T follicular helper cell (primary cell): ENCODE measurements around the gene MOB3B.
A peak's percentile ranks its signal among the peaks of the same experiment; 100 is the strongest.

Experiments used
- DNase-seq: peaks from one replicate; pipeline ENCODE4 v3.0.0-alpha.2; 2020; ENCODE audit warnings: low read depth

Gene MOB3B

DNA sequence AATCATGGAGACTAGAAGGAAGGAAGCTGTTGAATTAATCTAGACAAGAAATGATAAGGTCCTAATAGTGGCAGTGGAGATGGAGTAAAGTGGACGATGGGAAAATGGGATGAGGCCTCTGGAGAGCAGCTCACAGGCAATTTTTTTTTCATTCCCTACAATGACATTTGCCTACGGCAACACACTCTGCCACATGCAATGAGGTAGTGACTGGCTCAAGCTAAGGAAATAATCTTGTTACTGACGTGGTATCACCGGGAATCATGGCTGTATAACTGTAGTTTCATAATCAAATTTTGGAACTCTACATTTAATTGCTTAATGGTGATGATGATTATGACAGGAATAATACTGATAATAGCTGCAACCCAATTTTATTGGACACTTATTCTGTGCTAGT is 12.1 kb upstream of the MOB3B start:
- no peak for DNase-seq

DNA sequence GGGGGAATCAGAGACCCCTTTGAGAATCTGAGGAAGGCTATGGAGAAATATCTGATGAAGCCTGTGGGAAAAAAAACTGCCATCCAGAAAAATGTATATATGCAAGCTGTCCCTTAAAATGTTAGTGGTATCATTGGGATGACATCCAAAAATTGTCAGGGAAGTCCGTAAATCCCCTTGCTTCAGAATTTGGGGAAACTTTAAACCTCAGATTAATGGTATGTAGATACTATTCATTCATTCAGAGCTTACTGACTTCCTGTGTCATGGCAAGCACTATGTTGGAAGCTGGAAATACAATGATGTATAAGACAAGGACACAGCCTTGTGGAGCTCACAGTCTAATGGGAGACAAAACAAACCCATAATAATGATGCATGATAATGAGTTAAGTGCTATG is 10.9 kb upstream of the MOB3B start:
- DNase-seq = no peak

- DNase-seq = no peak
Measured at GRCh38 chr9:27539479-27540441, 10.1 kb upstream of the MOB3B start.

DNA sequence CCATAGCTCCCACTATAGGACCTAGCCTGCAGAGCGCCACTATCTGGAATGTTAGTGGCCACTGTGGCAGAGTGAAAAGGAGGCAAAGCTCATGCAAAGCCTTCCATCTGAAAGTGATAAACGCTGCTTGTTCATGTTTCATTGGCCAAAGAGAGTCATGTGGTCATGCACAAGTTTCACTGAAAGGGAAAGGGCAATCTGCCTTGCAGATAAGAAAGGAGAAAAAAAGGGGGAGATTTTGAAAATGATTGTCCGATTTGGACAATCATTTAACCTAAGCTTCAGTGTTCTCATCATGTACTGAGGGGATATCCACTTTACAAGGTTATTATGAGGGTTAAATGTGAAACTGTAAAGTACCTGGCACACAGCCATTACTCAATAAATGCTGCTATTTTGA is 9.0 kb upstream of the MOB3B start:
- no peak for DNase-seq

GRCh38 chr9:27537756-27538155 is 8.1 kb upstream of the MOB3B start:
- no peak for DNase-seq

GRCh38 chr9:27537027-27537435 is 7.4 kb upstream of the MOB3B start:
- no peak for DNase-seq

GRCh38 chr9:27536168-27536567 is 6.6 kb upstream of the MOB3B start:
- DNase-seq = no peak

DNA sequence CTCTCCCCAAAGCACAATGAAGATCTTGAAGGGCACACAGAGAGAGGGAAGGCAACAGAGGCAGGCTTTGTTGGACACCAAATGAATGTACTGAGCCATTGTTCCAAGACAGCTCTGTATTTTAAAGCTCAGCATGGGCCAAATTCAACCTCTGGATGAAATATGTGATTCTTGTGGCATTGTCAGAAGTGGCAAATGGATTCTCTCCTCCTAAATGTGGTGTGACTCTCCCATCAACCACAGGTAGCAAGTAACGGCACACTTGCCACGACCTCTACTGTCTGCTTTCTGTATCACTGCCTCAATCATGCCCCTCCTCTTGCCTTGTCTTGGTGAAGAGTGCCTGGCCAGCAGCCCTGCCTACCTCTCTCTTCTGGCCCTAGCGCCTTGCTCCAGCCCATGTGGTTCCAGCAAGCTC is 6.1 kb upstream of the MOB3B start:
- no peak for DNase-seq

DNA sequence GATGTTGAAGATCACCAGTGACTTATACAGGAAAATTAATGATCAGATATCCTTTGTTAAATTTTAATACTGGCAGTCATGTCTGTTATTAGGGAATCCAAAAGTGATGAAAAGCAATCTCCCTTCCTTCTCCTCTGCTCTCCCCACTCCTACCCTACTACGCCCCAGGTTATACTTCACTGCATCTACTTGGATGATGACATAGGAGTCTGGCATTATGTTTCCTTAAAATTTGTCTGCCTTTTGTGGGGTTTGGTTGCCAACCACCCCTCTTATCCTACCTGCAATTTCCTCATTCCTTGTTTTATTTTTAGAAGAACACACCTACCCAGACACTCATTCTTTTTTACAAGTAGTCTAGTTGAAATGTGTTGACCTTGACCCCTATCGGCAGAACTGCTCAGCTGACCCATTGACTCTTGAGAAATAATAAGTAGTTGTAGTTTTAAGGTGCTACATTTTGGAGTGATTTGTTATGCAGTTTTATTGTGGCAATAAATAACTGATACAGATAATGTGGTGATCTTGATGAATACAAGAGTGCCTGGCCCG is 5.1 kb upstream of the MOB3B start:
- DNase-seq = no peak

DNA sequence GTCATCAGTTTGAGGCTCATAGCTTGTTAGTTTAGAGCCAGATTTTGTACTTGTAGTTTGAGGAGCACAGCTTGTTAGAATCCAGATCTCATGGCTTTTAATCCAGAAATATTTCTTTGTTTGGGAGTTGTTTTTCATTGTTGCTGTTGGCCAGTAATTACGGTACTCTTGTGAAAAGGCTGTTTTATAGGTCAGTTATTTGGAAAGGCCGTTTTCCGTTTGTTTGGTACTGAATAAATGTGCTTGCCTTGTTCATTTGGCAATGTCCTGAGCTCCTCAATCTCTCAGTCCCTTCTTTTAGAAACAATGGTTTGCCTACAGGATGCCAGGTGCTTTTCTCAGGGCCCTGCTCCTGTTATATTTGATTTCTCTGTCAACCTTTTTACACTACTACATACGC is 4.5 kb upstream of the MOB3B start:
- no peak for DNase-seq

GRCh38 chr9:27533311-27533710 is 3.7 kb upstream of the MOB3B start:
- no peak for DNase-seq

- no peak for DNase-seq
Measured at GRCh38 chr9:27532046-27532445, 2.4 kb upstream of the MOB3B start.

DNA sequence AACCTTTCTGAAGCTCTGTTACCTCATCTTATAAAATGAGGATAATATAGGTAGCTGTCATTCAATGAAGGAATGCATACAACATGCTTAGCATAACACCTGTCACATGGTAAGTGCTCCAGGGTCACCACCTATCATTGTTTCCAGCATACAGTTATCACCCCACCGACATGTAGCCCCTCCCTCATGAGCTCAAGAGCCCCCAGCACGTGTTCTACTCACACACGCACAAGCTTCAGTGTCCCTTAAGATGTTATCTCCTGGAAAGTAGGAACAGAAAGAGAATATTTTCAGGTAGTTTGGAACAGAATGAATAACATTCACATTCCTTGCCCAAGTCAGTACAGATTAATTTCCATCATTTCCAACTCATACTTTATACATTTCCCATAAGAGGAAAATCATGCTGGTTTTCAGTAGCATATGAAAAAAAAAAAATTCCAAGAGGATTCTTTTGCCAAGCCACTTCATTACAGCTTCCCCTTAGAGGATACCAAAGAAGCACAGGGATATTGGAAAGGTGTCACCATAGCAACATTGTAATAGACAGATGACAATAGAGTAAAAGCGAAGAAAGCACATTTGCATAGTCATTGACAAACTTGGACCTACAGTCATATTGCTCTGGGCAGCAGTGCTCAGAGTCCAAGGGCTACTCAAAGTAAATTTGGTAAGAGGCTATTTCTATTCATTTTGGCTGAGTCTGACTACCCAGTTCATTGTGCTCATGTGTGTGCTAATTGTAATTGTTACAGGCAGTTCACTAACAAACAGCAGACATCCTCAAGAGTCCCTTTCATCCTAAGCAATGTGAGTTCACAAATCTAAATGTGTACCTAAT is 1.5 kb upstream of the MOB3B start:
- DNase-seq = no peak

GRCh38 chr9:27528886-27529315 is 713 bp downstream of the MOB3B start:
- DNase-seq = peak; percentile 14

- peak; percentile 18 for DNase-seq
Measured at GRCh38 chr9:27528076-27528885, 1.3 kb downstream of the MOB3B start.

DNA sequence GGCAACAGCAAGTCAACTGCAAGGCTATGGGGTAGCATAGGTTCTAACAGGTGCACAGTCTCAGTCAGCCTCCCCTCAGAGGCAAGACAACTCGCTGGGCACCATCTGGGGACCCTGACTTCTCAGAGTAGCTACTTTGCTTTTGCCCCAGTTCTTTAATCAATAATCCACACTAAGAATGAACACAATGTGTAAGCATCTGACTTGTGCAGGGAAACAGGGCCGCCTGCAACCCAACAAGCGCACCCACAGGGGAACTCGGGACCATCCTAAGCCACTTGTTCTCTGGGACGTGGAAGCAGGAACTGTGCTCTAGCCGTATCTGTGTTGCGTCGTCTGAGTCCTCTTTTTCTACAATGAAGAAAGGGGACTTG is 1.9 kb downstream of the MOB3B start:
- no peak for DNase-seq

GRCh38 chr9:27524236-27524635 is 5.4 kb downstream of the MOB3B start, which contains the start of gene IFNK:
IFNK (plus strand) TSS chr9:27524290; CDS start chr9:27524337, 47 bp downstream.
- no peak for DNase-seq

DNA sequence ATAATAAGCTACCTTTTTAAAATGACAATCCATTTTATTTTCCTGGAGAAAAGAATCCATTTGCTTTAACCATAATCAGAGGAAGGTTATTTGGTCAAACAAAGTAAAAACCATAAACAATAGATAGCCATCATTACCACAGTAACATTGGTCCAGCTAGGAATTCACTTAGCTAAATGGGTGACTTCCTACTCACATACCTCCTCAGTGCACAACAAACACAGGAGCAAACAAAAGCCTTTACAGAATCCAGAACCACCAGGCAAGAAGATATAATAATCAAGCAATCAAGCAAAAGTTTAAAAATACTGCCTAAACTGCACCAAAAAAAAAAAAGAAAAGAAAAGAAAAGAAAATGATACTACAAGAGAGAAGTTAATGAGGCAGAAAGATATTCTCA is 6.5 kb downstream of the MOB3B start:
- no peak for DNase-seq

DNA sequence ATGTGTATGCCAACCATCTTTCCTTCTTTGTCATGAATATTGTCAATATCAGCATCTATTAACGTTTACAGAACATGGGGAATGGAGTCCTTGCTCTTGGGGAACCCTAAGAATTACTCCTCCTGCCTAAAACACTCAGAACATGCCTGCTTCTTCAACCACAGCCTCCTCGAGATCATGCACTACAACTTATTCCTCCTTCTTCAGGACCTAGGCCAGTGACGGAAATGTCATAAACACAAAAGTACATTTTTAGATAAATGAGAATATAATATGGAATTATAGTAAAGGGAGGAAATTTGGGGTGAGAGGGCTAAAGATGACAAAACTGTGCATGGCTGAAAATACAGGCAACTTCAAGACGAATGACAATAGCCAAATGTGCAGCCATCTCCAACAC is 8.6 kb downstream of the MOB3B start:
- no peak for DNase-seq

- DNase-seq = no peak
Measured at GRCh38 chr9:27519466-27520465, 9.8 kb downstream of the MOB3B start.
